ENCODE data around the gene VWA1.
"Not testable (repeated sequence)": the region's sequence is repeated elsewhere in the genome, so short reads cannot be mapped to it uniquely, and the experiment has no call there.

The VWA1 gene

GRCh38 chr1:1484976-1485750 is 49.7 kb downstream of the VWA1 start:
- not testable (repeated sequence) for DNase-seq (ENCODE audit: low read depth)

GRCh38 chr1:1485755-1486317 is 50.3 kb downstream of the VWA1 start:
- not testable (repeated sequence) for DNase-seq (ENCODE audit: low read depth)

- DNase-seq (ENCODE audit: low read depth): no peak
Observed at GRCh38 chr1:1487701-1488100, 52.2 kb downstream of the VWA1 start.

GRCh38 chr1:1489231-1489630 is 53.7 kb downstream of the VWA1 start:
- no peak for DNase-seq (ENCODE audit: low read depth)

GRCh38 chr1:1489861-1490260 is 54.4 kb downstream of the VWA1 start:
- no peak for DNase-seq (ENCODE audit: low read depth)

- DNase-seq (ENCODE audit: low read depth): no peak
Observed at GRCh38 chr1:1490633-1491230, 55.2 kb downstream of the VWA1 start.

- no peak for DNase-seq (ENCODE audit: low read depth)
Observed at GRCh38 chr1:1491601-1492000, 56.1 kb downstream of the VWA1 start.

All from fibroblast of the conjunctiva (primary cell).